GM18520 (cell line): ENCODE measurements around the gene DEK.
"Not testable (repeated sequence)": the region's sequence is repeated elsewhere in the genome, so short reads cannot be mapped to it uniquely, and the experiment has no call there.

ENCODE experiments used
- ATAC-seq: cut with Tn5 transposase; IDR thresholded peaks from one replicate; pipeline ENCODE4 v1.9.1; 2021; ENCODE audit not compliant: unreplicated experiment

Gene DEK

DNA sequence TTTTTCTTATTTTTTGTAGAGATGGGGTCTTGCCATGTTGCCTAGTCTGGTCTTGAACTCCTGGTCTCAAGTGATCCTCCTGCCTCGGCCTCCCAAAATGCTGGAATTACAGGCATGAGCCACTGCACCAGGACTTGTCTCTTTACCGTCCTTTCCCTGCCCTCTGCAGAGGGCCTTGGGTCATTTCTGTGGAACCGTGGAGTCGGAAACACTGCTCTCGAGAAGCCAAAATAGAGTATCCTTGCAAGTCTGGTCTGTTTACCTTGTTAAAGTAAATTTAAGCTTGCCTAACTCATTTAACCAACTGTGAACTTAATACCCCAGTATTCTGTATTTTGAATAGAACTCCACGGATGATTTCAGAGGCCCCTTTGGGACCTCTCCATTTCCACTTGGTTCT, 57.7 kb downstream of the DEK start:
- no peak for ATAC-seq

DNA sequence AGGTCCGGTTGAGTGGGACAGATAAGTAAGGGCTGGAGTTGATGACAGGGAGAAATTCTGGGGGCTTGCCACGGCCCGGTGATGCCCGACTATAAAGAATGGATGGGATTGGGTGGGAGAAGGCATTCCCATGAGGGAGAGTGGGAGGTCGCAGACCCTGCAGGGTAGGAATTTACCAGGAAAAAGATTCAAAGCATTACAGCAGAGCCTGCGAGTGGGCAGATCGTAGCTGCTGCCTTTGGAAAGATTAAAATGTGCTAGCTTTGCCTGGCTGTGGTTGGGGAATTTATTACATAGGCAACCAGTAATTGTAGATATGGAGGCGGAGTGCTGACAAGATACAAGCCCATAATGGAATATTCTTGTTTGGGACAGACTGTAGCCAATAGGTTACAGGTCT, 59.6 kb downstream of the DEK start:
- no peak for ATAC-seq

DNA sequence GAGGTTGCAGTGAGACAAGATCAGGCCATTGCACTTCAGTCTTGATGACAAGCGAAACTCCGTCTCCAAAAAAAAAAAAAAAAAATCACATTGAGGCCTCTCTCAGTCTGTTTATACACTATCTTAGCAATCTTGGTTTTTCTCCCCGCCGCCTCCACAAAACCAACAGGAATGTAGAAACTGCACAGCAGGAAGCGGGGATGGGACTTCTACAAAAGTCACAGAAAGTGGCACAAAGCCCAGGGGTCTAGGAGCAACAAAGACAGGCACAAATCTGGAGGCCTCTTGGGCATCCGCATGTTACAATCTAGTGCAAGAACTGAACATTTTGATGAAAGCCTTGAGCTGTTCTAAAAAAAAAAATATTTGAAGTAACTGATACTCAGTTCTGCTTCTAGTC, 60.5 kb downstream of the DEK start:
- no peak for ATAC-seq

DNA sequence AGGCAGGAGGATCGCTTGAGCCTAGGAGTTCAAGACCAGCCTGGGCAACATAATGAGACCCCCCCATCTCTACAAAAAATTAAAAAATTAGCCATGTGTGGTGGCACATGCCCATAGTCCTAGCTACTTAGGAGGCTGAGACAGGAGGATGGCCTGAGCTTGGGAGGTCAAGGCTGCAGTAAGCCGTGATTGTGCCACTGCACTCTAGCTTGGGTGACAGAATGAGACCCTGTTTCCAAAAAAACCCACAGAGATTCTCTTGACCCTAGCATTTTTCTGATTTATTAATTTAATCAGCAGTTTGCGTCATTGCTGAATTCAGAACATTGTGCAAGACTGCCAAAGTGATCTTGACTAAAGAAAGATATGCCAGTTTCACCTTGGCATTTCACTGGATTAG, 72.3 kb downstream of the DEK start:
- no peak for ATAC-seq

DNA sequence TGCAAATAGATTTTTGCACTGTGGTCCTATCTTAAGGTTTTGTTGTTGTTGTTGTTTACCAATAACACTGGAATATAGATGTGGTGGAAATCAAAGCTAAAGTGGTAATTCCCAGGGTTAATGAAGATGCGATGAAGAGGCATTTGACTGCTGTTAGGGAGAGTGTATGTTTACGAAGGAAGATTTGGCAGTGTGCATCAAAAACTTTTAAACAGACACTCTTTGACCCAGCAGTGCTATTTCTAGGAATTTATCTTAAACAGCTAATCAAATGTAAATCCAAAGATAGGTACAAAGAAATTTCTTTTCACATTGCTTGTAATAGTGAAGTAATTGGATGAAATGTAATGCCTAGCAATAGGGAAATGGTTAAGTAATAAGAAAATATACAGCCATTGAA, 75.1 kb downstream of the DEK start:
- ATAC-seq, result no peak

DNA sequence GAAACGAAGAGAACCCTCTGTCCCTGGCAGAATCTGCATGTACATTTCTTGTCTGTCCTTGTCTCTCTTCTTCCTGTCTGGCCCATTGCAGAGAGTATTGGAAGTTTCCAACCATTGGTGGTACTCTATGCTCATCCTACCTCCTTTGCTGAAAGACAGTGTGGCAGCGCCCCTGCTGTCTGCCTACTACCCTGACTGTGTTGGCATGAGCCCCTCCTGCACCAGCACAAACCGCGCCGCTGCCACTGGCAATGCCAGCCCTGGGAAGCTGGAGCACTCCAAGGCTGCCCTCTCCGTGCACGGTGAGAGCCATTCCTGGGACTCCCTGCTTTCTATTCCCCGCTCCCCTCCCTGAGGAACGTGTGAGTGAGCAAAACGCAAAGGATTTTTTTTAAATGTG, 76.6 kb downstream of the DEK start:
- no peak for ATAC-seq

DNA sequence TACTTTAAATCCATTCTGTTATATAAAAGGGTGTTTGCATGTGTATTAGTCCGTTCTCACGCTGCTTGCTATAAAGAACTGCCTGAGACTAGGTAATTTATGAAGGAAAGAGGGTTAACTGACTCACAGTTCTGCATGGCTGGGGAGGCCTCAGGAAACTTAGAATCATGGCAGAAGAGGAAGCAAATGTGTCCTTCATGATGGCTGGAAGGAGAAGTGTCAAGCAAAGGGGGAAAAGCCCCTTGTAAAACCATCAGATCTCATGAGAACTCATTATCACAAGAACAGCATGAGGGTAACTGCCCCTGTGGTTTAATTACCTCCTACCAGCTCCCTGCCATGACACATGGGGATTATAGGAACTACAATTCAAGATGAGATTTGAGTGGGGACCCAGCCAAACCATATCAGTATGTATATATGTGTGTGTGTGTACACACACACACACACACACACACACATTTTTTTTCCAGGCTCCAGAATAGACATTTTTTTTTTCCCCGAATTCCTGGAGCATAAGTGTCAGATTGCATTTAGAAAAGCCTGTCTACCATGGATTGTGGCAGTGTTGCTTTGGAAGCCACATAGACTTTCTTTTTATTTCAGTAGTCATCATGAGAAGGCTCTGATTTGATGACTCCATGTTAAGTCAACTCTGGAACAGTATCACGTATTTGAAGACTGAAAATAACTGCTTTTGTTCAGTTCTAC, 77.6 kb downstream of the DEK start:
- ATAC-seq, result no peak

DNA sequence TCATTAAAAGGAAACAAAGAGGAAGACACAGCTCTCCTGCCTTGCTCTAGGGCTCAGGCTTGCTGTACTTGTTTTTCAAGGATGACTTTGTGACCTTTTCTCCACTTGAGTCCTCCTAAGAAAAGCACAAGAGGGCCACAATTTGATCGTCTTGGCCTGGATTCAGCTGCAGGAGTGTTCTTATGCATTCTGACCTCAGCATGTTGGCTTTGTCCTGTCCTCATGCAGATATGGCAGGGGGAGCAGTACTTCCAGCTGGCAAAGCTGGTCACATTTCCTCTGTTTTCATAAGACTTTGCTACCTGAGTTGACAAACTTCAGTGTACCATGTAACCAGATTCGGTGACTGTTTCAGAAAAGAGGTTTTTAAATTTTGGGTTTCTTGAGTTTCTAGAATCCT, 78.3 kb downstream of the DEK start:
- ATAC-seq, result no peak

DNA sequence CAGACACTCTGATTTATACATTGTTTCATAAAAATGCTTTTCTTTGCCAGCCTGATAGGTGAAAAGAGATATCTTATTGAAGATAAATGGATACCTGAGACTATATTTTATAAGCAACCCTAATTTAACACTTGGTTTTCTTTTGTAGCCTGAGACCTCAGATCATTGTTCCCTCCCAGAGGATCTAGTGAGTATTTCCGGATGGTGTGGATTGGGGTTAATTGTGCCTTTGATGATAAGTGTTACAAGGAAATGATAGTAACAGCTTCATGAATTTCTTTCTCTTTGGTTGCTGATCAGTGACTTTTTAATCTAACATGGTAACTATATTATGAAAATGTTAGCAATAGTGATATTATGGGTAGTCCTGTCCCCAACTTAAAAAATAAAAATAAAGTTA, 78.7 kb downstream of the DEK start:
- ATAC-seq, result no peak

DNA sequence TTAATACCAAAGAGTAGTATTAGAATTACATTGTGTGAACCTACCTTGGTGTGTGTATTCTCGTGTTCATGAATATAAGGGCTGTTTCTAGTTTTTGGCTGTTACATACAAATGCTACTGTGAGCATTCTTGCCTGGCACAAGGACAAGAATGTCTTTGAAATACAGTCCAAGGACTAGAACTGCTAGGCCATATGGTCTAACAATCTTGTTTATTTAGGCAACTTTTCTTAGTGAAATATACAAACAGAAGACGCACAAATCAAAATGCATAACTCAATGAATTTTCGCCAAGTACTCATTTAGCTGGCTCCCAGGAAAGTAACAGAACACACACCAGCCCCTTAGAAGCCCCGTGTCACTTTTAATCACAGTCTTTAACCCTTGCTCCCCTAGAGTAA, 80.6 kb downstream of the DEK start:
- no peak for ATAC-seq

DNA sequence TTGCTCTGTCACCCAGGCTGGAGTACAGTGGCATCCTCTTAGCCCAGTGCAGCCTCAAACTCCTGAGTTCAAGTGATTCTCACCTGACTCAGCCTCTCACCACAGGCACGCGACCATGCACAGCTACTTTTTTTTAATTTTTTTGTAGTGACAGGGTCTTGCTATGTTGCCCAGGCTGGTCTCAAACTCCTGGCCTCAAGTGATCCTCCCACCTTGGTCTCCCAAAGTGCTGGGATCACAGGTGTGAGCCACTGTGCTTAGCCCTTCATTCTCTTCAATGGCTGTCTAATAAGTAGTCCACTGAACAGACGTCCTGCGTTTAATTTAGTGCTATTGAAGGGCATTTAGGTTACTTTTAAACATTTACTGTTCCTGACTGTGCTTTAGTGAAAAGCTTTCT, 81.8 kb downstream of the DEK start:
- ATAC-seq, result no peak

DNA sequence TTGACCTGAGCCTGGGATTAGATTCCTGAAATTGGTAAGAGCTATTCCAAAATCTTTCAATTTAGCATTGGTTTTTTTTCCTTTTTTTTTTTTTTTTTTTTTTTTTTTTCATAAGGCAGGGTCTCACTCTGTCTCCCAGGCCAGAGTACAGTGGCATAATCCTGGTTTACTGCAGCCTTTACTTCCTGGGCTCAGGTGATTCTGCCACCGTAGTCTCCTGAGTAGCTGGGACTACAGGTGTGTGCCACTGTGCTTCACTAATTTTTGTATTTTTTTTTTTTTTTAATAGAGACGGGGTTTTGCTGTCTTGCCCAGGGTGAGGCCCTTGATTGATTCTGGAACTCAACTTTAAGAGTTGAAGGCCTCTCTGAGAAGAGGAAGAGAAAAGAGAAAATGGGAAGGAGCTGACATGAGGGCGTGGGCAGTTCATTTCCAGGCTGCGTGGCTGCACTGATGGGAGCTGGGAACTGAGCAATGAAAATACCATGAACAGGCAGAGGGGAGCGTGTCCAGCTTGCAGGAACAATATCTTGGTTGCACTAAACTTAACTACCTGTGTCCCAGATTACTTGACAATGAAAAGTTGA, 84.5 kb downstream of the DEK start:
- no peak for ATAC-seq

DNA sequence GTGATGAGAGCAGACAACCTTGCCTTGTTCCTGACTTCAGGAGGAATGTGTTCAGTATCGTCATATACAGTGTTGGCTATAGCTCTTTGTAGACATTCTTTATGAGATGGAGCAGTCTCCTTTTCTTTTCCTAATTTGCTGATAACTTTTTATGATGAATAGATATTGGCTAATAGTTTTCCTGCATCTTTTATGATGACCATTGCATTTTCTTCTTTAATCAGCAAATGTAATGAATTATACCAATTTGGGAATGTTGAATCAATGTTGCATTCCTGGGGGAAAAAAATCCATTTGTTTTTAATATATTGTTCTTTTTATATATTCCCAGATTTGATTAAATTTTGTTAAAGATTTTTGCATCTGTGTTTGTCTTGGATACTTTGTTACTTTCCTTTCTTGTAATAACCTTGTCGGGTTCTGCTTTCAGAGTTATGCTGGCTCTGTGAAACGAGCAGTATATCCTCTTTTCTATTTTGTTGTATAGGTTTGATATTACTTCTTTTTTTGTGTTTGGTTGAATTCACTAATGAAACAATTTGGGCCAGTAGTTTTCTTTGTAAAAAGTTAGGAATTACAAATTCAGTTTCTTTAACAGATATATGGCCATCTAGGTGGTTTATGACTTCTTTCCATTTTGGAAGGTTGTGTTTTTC, 85.2 kb downstream of the DEK start:
- ATAC-seq, result no peak

DNA sequence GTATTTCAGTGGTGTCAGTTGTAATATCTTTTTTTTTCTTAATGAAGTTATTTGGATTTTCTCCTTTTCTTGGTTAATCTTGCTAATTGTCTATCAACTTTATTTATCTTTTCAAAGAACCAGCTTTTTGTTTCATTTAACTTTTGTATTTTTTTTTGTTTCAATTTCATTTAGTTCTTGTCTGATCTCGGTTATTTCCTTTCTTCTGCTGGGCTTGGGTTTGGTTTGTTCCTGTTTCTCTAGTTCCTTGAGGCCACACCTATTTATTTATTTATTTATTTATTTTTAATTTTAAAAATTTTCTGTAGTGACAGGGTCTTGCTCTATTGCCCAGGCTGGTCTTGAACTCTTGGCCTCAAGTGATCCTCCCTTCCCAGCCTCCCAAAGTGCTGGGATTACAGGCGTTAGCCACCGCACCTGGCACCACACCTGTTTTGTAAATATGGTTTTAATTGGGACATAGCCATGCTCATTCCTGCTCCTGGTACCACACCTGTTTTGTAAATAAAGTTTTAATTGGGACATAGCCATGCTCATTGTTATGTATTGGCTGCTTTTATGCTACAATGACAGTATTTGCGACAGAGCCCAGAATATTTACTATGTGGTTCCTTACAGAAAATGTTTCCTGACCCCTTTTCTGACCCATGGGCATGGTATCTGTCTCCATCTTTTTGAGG, 86.9 kb downstream of the DEK start:
- no peak for ATAC-seq

DNA sequence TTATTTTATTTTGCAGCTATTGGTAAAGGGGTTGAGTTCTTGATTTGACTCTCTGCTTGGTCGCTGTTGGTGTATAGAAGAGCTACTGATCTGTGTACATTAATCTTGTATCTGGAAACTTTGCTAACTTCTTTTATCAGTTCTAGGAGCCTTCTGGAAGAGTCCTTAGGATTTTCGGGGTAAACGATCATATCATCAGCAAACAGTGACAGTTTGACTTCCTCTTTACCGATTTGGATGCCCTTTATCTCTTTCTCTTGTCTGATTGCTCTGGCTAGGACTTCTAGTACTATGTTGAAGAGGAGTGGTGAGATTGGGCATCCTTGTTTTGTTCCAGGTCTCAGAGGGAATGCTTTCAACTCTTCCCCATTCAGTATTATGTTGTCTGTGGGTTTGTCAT, 88.1 kb downstream of the DEK start:
- ATAC-seq, result not testable (repeated sequence)
